ENCODE data around the gene SRA1.

GRCh38 chr5:140568443-140569063, 11.3 kb upstream of the SRA1 start:
- no peak for TF ChIP-seq GATA2 (IDR thresholded peaks at IDR 0.05; ENCODE audit: low read depth, low read length)
- no peak for TF ChIP-seq GATA3 (IDR thresholded peaks at IDR 0.05; ENCODE audit: low read depth, low read length)
